Ishikawa (cell line): ENCODE data around the gene DNAJB13.

Experiments used
- CEBPB ChIP-seq: IDR thresholded peaks from 2 replicates; pipeline ENCODE4 v1.6.1; 2012
- CREB1 ChIP-seq: IDR thresholded peaks from 2 replicates; pipeline ENCODE4 v1.6.1; 2012; ENCODE audit warnings: low read depth
- EGR1 ChIP-seq: IDR thresholded peaks from 2 replicates; pipeline ENCODE4 v1.6.1; 2012
- EP300 ChIP-seq: IDR thresholded peaks from 2 replicates; pipeline ENCODE4 v1.6.1; 2012; ENCODE audit warnings: borderline replicate concordance
- FOXM1 ChIP-seq: IDR thresholded peaks from 2 replicates; pipeline ENCODE4 v1.6.1; 2012; ENCODE audit warnings: low read depth, borderline replicate concordance
- NFIC ChIP-seq: IDR thresholded peaks from 2 replicates; pipeline ENCODE4 v1.6.1; 2012
- RAD21 ChIP-seq: IDR thresholded peaks from 2 replicates; pipeline ENCODE4 v1.6.1; 2012; ENCODE audit warnings: low read depth
- REST ChIP-seq: IDR thresholded peaks from 2 replicates; pipeline ENCODE4 v1.6.1; 2012; ENCODE audit warnings: low read depth, mild to moderate bottlenecking
- TAF1 ChIP-seq: IDR thresholded peaks from 2 replicates; pipeline ENCODE4 v1.6.1; 2012; ENCODE audit warnings: low read depth, mild to moderate bottlenecking
- TCF12 ChIP-seq: IDR thresholded peaks from 2 replicates; pipeline ENCODE4 v1.6.1; 2012; ENCODE audit warnings: low read depth
- TEAD4 ChIP-seq: IDR thresholded peaks from 2 replicates; pipeline ENCODE4 v1.6.1; 2012
- YY1 ChIP-seq: IDR thresholded peaks from 2 replicates; pipeline ENCODE4 v1.6.1; 2012; ENCODE audit warnings: low read depth
- ZBTB7A ChIP-seq: IDR thresholded peaks from 2 replicates; pipeline ENCODE4 v1.6.1; 2012; ENCODE audit warnings: low read depth
- TF ChIP-seq, protein P1 (sequence below): IDR thresholded peaks from 2 replicates; pipeline ENCODE4 v1.6.1; 2012
- TF ChIP-seq, protein P2 (sequence below): IDR thresholded peaks from 2 replicates; pipeline ENCODE4 v1.6.1; 2012

DNAJB13 gene

GRCh38 chr11:73968356-73968966, 17.6 kb downstream of the DNAJB13 start:
- TF ChIP-seq YY1 (no peak), REST (no peak), EP300 (no peak), EGR1 (no peak), TAF1 (no peak), RAD21 (no peak), TCF12 (no peak), TEAD4 (no peak), FOXM1 (no peak), NFIC (no peak), CREB1 (no peak), ZBTB7A (no peak), CEBPB (no peak)
- TF ChIP-seq, protein P1, sequence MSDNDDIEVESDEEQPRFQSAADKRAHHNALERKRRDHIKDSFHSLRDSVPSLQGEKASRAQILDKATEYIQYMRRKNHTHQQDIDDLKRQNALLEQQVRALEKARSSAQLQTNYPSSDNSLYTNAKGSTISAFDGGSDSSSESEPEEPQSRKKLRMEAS = no peak
- TF ChIP-seq, protein P2, sequence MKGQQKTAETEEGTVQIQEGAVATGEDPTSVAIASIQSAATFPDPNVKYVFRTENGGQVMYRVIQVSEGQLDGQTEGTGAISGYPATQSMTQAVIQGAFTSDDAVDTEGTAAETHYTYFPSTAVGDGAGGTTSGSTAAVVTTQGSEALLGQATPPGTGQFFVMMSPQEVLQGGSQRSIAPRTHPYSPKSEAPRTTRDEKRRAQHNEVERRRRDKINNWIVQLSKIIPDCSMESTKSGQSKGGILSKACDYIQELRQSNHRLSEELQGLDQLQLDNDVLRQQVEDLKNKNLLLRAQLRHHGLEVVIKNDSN = no peak

DNA sequence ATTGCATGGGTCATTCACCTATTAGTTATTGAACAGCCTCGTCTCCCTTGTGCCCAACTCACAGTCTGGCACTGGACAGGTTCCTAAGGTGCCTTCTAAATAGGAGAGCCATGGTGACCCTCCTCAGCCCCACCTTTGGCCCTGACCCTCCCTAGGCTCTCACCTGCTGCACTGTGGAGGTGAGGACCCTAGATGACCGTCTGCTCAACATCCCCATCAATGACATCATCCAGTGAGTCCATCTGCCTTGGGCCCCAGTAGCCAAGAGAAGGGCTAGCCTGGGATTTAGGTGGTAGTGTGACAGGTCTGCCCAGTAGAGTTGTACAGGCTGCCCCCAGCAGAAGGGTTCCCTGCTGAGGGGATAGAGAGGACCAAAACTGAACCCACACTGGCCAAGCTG, 18.3 kb downstream of the DNAJB13 start:
- TF ChIP-seq CREB1 = no peak
- TF ChIP-seq TCF12 = no peak
- no peak for TF ChIP-seq ZBTB7A
- TF ChIP-seq REST = no peak

GRCh38 chr11:73969991-73970800, 19.4 kb downstream of the DNAJB13 start:
- TF ChIP-seq, protein P2 = no peak
- TF ChIP-seq ZBTB7A (no peak), CEBPB (no peak), TAF1 (no peak), EGR1 (no peak), RAD21 (no peak)

DNA sequence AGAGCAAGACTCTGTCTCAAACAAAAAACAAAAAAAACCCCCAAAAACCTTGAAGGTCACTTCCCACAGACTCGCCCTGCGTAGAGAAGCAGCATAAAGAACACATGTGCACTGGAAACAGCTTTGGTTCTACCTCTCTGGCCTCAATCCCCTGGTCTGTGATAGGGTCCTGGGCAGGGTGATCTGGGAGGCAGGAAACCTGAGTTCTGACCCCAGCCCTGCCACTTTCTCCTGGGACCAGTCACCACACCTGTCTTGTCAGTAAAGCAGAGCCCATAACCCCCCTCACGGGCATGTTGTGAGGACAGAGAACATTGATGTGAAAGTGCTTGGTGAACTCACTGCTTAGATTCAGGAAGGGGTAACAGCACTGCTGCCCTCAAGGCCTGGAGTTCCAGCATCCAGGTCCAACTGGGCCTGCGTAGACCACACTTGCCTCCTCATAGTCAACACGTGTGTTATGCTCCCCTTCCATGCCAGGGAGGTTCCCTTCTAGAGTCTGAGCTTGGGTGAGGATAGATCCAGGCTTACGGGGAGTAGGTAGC, 20.4 kb downstream of the DNAJB13 start:
- TF ChIP-seq TEAD4 = no peak
- no peak for TF ChIP-seq RAD21
- TF ChIP-seq TCF12 = no peak
- TF ChIP-seq ZBTB7A = no peak
- TF ChIP-seq REST = no peak
- TF ChIP-seq NFIC = no peak
- no peak for TF ChIP-seq FOXM1
- TF ChIP-seq CEBPB = no peak
- TF ChIP-seq EGR1 = no peak

- TF ChIP-seq ZBTB7A (no peak), TCF12 (no peak), TEAD4 (no peak), CREB1 (no peak), EP300 (no peak), YY1 (no peak), EGR1 (no peak), NFIC (no peak), REST (no peak), CEBPB (no peak)
- TF ChIP-seq, protein P2 = no peak
- TF ChIP-seq, protein P1 = no peak
Measured at GRCh38 chr11:73972187-73972586, 21.4 kb downstream of the DNAJB13 start.
